GM21360 (cell line): ENCODE measurements around the gene SH2B2.

Source experiments
- ATAC-seq: cut with Tn5 transposase; IDR thresholded peaks from one replicate; pipeline ENCODE4 v1.9.1; 2021; ENCODE audit warnings: mild to moderate bottlenecking, moderate library complexity; ENCODE audit not compliant: unreplicated experiment

Gene SH2B2

DNA sequence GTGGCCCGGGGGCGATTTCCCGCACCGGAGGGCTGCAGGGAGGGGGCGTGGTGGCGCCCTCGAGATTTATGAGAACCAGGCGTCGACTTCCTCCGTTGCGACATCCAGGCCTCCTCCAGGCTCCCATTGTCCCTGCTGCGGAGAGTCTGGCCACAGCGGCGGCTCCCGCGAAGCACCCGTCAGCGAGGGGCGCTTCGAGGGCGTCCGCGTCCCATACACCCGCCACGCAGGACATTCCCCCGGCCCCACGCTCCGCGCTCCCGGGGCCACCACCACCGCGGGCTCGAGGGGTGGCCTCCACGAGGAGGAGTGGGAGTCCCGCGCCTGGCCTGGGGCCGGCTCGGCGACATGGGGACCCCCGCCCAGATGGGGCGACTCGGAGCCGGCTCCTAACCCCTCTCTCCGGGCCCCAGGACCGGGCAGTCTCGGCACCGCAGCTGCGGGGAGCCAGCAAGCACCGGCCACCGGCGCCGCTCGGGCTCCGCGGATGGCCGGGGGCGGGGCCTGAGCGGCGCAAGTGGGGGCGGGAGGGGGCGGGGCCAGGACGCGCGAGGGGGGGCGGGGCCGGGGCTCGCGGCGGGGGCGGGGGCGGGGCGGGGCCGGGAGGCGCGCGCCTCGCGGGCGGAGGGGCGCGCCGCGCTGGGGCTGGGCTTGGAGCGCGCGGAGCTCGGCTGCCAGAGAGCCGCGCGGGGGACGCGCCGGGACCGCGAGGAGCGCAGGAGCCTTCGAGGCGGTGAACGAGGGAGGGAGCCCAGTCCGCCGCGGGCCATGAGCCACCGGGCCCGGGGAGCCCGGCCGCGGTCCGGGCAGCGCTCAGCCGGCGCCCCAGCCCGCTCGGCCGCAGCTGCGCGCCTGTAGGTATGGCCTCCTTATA lies at the start of gene SH2B2:
TSS of gene SH2B2 (plus strand) at position 632 of the 874 bp plus-strand sequence. CDS start 13,683 bp downstream, outside the sequence.
- no peak for ATAC-seq

DNA sequence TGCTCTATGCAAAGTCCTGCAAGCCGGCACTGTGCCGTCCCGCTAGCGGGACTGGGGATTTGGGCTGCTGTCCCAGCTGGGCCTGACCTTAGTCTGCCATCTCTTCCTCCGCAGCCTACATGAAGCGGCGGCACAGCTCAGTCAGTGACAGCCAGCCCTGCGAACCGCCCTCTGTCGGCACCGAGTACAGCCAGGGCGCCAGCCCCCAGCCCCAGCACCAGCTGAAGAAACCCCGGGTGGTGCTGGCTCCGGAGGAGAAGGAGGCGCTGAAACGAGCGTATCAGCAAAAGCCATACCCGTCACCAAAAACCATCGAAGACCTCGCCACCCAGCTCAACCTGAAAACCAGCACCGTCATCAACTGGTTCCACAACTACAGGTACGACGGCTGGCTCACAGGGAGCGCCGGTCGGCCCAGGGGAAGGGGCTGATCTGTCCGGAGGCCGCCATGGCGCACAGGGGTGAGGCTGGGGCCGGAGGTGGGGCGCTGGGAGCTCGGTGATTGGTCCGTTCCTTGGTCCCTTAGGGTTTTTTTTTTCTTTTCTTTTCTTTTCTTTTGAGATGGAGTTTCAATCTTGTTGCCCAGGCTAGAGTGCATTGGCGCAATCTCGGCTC lies 47.4 kb upstream of the SH2B2 start:
- no peak for ATAC-seq

DNA sequence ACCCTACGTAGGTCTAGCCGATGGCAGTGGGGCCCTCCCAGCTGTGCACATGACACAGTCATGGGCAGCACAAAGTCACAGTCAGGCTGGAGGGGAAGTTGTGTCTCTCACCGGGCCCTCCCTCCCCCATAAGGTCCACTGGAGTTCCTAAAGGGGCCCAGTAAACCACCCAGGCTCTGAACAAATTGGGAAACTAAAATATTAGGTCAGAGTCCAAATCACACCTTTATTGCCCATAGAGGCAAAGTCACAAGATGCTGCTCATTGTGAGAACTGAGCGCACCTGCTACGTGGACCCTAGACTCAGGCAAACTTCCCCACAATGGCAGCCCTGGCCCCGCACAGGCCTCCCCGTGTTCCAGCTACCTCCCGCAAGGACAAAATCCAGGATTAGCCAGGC lies 45.2 kb upstream of the SH2B2 start:
- ATAC-seq, result no peak

DNA sequence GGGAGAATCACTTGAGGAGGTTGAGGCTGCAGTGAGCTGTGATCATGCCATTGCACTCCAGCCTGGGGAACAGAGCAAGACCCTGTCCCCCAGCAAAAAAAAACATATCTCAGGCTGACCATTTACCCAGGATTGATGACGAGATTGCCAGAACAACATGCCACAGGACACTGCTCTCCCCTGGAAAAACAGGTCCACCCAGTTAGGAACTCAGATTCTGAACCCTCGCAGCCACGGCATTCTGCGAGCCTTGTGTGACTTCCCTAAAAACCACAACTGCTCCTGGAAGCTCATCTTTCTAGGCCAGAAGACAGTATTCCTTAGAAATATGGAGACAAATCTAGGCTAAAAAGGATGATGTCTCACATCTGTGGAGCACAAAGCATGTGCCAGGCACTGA lies 42.1 kb upstream of the SH2B2 start:
- ATAC-seq, result no peak

DNA sequence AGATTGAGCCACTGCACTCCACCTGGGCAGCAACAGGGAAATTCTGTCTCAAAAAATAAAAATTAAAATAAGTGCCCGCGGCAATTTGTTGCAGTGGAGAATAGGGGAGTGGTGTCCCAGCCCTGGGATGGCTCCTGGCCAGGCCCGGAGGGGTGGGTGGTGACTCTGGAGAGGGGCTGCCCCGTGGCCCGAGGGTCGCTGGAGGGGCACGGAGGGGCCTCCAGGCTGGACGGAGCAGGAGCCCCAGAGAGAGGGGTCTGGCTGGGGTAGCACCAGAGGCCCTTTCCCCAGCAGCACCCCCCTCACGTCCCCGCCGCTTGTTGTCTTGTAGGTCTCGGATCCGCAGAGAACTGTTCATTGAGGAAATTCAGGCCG lies 38.6 kb upstream of the SH2B2 start:
- no peak for ATAC-seq

DNA sequence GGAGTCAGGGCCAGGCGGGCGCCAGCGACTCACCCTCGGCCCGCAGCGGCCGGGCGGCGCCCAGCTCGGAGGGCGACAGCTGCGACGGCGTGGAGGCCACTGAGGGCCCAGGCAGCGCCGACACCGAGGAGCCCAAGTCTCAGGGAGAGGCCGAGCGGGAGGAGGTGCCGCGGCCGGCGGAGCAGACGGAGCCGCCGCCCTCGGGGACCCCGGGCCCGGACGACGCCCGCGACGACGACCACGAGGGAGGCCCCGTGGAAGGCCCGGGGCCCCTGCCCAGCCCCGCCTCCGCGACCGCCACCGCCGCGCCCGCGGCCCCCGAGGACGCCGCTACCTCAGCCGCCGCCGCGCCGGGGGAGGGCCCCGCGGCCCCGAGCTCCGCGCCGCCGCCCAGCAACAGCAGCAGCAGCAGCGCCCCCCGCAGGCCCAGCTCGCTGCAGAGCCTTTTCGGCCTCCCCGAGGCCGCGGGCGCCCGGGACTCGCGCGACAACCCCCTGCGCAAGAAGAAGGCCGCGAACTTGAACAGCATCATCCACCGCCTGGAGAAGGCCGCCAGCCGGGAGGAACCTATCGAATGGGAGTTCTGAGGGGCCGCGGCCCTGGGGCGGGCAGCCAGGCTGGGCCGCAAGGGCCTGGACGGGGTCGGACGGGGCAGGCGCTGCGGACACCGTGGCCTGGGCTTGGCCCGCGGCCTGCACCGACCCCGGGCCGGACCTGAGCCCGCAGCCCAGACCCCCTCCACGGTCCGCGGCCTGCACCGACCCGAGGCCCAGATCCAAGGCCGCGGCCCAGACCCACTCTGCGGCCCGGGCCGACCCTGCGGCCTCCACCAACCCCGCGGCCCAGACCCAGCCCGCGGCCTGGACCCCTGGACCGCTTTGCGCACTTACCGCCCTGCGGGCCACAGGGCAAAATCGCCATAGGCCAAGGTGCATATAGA lies 37.9 kb upstream of the SH2B2 start:
- ATAC-seq, result no peak

DNA sequence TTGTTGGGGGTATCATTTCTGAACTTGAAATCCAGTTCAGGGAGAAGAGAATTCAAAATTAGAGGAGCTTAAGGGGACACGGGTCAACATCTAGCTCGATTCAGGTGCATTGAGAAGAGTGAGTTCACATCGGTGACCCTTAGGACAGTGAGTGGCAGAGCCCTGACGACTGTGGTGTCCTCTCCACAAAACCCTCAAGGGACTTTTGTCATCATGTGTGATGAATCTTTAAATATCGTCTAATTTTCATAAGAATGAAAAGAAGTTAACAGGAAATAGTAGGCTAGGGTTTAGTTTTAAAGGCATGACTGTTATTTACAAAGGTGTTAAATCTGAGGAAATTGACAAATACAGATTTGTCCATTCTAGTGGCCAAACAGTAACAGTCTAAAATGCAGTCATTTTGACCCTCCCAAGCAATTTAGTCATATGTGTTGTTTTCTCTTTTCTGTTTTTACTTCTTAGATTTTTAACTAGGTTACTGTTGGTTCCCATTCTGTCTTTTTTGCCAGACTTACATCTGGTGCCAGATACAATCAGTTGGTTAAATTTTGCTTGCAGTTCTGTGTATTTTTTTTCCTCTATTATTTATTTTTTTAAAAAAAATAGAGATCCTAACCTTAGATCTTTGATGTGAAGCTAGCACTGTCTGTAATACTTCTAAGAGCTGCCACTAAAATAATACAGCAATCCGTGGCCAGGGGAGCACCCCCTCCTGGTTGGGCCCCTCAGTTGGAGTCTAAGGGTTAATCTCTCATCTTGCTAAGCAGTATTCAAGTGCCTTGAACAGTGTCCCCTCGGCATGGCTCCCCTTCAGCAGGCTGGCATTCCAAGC lies 34.9 kb upstream of the SH2B2 start:
- ATAC-seq, result no peak

DNA sequence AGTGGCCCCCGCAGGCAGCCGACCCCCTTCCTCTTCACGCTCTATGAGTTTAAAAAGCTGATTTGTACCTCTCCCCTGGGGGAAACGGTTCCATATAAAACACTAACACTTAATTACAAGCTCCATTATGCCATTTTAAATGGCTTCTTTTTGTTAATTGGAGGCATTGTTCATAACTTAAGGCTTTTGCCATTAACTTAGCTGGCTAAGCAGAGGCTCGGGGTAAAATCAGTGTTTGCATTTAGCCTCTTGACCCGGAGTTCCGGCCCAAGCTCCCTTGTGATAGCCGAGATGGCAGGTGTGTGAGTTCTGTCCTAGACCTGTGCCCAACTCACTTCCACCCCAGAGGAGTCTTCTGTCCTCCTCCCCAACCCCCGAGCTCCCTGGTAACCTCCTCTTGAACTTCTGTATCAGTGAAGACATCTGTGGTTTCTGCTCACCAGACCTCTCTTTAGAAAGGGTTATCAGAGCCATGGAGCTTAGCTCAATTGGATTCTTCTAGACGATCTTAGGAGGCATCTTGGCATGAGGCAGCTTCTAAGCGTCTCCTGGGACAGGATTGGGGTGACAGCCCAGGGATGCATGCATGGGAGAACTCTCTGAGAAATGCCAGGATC lies 34.2 kb upstream of the SH2B2 start:
- no peak for ATAC-seq

DNA sequence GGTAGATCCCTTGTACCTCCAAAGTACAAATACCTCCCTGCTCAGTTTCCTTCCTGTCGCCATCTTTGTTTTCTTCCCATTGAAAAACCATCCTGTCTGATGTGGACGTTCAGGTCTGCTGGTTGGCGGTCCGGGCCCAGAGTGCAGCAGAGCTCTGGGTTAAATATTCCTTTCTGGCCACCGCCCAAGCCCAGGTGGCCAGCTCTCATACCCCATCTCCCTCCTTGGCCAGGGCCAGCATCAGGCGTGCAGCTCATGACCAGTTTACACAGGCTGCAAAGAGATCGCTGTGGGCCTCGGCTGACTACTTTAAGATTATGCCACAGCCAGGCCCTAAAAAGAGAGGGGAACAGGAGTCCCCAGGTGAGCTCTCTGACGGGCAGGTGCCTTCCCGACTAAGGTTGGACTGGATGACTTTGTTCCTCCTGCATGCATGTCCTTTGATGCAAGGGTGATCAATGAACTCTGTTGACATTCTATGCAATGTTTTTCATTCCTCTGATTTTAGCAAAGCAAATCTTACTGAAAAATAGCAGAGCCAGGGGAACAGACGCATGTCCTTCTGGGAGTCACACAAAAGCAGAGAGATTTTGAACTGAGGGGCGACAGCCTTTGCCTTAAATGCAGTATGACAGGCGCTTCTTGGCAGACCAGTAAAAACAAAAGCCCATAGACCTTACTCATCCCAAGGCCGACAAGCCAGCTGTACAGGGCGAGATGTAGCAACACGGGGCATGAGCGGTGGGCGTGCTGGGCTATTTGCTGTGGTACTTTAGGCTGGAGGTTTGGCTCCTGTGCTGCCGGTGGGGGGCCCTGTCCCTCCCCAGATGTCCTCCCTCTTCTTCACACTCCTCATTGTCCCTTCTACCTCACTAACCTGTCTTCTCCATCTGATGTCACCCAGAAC lies 33.3 kb upstream of the SH2B2 start:
- ATAC-seq, result no peak

DNA sequence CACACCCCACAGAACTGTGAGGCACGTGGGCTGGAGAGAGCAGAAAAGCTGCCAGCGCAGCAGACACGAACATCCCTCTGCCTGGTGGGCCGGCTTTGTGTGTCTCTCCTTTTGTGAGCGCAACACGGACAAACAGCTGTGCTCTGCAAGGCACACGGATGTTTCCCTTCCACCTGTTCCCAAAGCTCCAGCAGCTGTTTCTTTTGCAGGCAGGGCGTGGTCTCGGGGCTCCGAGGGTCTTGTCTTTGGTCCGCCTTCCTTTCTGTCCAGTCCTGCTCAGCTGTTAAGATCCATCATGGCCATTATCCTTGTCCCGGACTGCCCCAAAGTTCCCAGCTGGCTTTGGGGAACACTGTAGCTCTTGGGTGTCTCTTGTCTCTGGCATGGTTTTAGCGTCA lies 32.7 kb upstream of the SH2B2 start:
- ATAC-seq, result no peak

DNA sequence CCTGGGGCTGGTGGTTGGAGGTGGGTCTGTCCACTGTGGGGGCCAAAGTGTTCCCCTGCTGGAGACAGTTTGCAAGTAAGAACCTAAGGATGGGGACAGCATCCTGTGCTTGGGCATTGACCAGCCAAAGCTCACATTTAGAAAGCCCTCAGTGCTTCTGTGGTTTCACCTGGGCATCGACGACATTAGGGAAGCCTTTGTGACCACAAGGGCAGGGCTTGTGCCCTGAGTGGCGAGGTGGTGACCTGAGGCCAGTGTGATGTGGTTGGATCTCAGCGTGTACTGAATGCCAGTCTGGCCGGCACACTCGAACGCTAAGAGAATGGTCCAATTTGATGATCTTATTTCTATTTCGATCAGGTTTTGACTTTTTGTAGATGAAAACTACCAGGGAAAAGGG lies 32.1 kb upstream of the SH2B2 start:
- ATAC-seq, result no peak

DNA sequence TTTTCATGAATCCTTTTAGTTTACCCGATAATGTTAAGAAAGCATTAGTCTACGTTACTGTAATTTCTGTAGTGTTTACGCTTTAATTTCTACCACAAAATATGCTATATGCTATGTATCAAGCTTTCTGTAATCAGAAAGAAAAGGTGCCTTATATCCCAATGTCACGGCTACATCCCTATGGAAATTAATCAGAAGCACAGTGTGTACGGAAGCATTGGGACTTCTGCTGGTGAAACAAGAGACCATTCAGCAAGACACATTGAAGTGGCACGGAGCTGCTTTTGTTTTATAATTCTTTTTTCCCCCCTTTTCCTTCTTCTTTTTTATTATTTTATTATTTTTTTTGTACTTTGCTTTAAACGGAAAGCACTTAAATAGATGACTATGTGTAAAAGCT lies 31.2 kb upstream of the SH2B2 start:
- ATAC-seq, result no peak

DNA sequence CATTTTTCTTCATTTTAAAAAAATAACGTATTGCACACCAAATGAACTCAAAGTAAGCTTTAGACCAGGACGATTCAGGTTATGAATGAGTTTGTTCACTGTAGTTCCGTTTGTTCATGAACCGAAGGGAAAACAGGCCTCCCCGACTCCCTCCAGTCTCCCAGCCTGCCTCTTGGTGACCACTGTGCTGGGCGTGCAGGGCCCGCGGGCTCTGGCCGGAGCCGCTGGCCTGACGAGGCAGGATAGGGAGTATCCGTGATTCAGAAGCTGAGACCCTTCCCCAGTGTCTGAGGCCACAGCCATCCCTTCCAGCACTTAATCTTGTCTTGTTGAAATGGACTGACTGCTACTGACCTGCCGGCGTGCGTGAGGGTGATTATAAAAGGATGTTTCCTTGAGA lies 30.8 kb upstream of the SH2B2 start:
- ATAC-seq, result no peak

DNA sequence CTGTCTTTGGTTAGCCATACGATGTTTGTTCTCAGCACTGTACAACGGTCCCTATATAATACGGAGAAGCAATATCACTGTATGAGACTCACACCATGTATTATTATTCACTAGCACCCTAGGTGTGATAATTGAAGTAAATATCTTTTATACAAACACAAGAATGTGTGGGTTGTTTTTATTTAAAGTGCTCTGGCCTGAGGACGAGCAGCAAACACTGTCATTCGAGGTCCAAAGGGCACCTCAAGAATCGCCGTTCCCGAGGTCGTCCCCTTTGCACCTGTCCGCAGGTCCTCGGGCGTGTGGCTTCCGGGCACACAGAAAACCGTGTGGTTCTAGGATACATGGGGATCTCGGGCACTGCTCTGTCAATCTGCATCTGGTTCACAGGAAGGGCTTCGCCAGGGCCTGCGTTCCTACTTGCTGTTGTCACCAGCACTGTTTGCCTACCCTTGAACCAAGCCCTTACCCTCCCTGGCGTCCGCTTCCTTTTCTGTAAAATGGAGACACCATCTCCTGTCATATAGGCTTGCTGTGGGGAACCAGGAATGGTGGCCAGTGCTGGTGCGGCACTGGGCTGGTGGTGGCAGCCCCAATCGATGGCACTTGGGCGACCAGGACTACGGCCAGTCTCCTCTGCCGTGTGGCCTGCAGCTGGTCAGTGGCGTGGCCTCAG lies 28.5 kb upstream of the SH2B2 start:
- no peak for ATAC-seq

DNA sequence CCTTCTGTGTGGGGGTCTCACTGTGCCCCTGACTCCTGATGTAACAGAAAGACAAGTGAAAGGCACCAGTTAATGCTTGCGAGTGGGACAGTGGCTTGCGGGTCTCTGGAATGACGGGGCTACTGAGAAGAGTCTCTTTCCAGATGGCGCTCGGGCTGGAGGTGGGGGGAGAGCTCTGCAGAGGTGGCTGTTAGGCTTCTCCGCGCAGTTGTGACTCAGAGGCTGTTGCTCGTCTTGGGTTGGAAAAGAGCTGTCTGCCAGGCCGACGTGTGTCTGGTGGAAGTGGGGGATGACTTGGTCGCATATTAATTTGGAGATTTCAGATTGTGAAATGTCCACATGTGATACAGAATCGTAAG lies 27.9 kb upstream of the SH2B2 start:
- ATAC-seq, result no peak

DNA sequence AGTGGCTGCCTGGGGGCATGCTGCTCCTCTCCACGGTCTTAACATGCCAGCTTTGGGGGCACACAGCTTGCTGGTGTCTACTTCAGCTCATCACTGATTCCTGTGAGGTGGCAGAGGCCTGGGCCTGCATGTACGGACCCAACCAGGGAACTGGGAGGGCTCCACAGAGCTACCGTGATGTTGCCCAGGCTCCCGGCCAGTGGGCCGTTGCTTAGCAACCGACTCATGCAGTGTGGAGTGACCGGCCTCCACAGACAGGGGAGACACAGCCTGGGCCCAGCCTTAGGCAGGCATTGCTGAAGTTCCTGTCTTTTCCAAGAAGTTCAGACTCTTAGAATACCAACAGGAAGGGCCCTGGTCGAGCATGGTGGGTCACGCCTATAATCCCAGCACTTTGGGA lies 25.8 kb upstream of the SH2B2 start:
- no peak for ATAC-seq

DNA sequence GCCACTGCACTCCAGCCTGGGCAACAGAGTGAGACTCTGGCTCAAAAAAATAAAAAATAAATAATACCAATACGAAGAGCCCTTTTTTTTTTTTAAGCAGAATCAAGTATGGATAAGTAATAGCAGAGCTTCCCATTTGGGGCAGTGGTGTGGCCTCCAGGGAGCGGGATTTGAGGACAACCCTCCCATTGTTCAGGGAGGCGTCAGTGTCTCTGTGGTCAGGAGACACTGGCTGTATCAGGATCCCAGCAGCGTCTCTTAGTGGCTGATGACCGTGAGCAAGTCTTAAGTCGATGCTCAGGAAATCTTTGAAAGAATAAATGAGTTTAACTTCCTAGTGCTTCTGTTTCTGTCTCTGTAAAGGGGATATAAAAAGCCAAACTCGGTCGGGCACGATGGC lies 25.2 kb upstream of the SH2B2 start:
- ATAC-seq, result no peak

DNA sequence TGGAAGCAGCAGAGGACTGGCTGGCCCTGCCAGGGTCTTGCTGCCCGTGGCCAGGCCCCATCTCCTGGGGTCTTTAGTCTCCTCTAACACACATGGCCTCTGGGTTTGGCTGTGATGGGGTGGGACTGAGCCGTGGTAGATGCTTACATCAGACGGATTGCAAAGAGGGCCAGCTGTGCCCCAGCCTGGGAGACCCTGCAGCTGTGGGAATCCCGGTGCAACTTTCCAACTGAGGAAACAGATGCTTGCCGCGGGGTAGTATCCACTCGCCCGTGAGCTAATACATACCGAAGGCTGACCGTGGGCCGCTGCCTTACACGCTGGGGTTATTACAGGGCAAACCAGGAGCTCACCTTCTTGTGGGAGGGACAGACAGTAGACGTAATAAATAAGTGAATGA lies 24.1 kb upstream of the SH2B2 start:
- ATAC-seq, result no peak
